Uterus (tissue), 2 donors: ENCODE results near the gene DENND1A.

Experiments used
- POLR2A ChIP-seq, 2 donors: fragments of 450-650 bp; IDR thresholded peaks; one replicate each; pipeline ENCODE4 v1.6.1; 2016; ENCODE audit warnings: antibody characterized with exemption in 2 of 2, mild to moderate bottlenecking in 1 of 2, moderate library complexity in 1 of 2
- TF ChIP-seq, protein P1 (sequence below), 4 experiments: fragments of 200-600 bp in 2 of 4; fragments of 450-650 bp in 2 of 4; sonication (generic) in 2 of 4; IDR thresholded peaks; one replicate each; pipeline ENCODE4 v1.5.1; 2016 to 2019; ENCODE audit warnings: antibody characterized with exemption in 4 of 4, mild to moderate bottlenecking in 2 of 4, moderate library complexity in 1 of 4

DNA sequence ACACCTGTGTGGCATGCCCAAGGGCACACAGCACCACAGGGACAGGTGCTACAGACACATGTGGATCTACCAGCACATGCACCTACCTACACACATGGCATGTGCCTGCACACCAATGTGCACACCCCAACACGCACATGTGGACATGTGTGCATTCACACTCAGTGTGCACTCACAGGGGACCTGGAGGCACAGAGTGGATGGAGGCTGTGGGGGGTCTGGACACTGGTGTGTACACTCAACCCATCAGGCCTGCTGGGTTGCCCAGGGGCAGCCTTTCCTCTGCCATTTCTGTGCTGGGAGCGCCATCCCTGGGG, 572.2 kb downstream of the DENND1A start:
- no peak for TF ChIP-seq POLR2A (IDR thresholded peaks at IDR 0.05)
- TF ChIP-seq, protein P1, sequence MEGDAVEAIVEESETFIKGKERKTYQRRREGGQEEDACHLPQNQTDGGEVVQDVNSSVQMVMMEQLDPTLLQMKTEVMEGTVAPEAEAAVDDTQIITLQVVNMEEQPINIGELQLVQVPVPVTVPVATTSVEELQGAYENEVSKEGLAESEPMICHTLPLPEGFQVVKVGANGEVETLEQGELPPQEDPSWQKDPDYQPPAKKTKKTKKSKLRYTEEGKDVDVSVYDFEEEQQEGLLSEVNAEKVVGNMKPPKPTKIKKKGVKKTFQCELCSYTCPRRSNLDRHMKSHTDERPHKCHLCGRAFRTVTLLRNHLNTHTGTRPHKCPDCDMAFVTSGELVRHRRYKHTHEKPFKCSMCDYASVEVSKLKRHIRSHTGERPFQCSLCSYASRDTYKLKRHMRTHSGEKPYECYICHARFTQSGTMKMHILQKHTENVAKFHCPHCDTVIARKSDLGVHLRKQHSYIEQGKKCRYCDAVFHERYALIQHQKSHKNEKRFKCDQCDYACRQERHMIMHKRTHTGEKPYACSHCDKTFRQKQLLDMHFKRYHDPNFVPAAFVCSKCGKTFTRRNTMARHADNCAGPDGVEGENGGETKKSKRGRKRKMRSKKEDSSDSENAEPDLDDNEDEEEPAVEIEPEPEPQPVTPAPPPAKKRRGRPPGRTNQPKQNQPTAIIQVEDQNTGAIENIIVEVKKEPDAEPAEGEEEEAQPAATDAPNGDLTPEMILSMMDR (IDR thresholded peaks at IDR 0.05): no peak
